GM21737 (cell line): ENCODE measurements around the gene FUCA2.
"Not testable (repeated sequence)": the region's sequence is repeated elsewhere in the genome, so short reads cannot be mapped to it uniquely, and the experiment has no call there.

Experiments
- ATAC-seq: cut with Tn5 transposase; IDR thresholded peaks from one replicate; pipeline ENCODE4 v1.9.1; 2021; ENCODE audit warnings: mild to moderate bottlenecking, moderate library complexity; ENCODE audit not compliant: unreplicated experiment

Gene FUCA2

DNA sequence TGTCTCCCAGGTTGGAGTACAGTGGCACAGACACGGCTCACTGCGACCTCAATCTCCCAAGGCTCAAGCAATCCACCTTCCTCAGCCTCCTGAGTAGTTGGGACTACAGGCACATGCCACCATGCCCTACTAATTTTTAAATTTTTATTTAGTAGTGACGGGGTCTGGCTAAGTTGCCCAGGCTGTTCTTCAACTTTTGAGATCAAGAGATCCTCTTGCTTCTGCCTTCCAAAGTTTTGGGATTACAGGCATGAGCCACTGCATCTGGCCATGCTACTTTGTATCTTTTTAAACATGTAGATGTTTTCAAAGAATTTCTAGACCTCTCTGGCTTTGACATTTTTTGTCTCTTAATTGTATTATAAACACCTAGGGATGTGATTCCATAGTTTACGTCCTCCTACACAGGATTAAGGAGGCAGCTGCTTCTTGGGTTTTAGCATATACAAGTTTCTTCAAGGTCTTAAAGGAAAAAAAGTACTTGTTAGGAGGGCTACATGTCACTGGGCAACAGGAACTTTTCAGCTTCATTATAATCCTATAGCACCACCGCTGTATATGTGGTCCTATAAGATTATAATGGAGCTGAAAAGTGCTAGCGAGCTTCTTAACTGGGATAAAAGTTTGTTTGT is 62.3 kb downstream of the FUCA2 start:
- ATAC-seq: no peak

DNA sequence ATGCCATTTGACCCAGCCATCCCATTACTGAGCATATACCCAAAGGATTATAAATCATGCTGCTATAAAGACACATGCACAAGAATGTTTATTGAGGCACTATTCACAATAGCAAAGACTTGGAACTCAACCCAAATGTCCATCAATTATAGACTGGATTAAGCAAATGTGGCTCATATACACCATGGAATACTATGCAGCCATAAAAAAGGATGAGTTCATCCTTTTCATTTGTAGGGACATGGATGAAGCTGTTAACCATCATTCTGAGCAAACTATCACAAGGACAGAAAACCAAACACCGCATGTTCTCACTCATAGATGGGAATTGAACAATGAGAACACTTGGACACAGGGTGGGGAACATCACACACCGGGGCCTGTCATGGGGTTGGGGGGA is 63.7 kb downstream of the FUCA2 start:
- not testable (repeated sequence) for ATAC-seq
